ENCODE data around the gene DYNC2LI1.

Gene DYNC2LI1

GRCh38 chr2:43814711-43815110, 40.9 kb downstream of the DYNC2LI1 start:
- TF ChIP-seq ZNF274 (IDR thresholded peaks at IDR 0.05; ENCODE audit: low read depth, low read length) = no peak
- H3K4me3 ChIP-seq (ENCODE audit: low read length) = no peak overlapping the region

- no peak overlapping the region for H3K4me3 ChIP-seq (ENCODE audit: low read length)
- TF ChIP-seq ZNF274 (IDR thresholded peaks at IDR 0.05; ENCODE audit: low read depth, low read length) = no peak
Observed at GRCh38 chr2:43818761-43819160, 44.9 kb downstream of the DYNC2LI1 start.

GRCh38 chr2:43819491-43820163, 45.8 kb downstream of the DYNC2LI1 start:
- TF ChIP-seq ZNF274 (IDR thresholded peaks at IDR 0.05; ENCODE audit: low read depth, low read length) = no peak
- no peak overlapping the region for H3K4me3 ChIP-seq (ENCODE audit: low read length)

GRCh38 chr2:43822839-43823238, 49.0 kb downstream of the DYNC2LI1 start:
- no peak for TF ChIP-seq ZNF274 (IDR thresholded peaks at IDR 0.05; ENCODE audit: low read depth, low read length)
- no peak overlapping the region for H3K4me3 ChIP-seq (ENCODE audit: low read length)

GRCh38 chr2:43823751-43824150, 49.9 kb downstream of the DYNC2LI1 start:
- H3K4me3 ChIP-seq (ENCODE audit: low read length) = no peak overlapping the region
- no peak for TF ChIP-seq ZNF274 (IDR thresholded peaks at IDR 0.05; ENCODE audit: low read depth, low read length)

GRCh38 chr2:43824512-43824911, 50.7 kb downstream of the DYNC2LI1 start:
- TF ChIP-seq ZNF274 (IDR thresholded peaks at IDR 0.05; ENCODE audit: low read depth, low read length) = no peak

GRCh38 chr2:43824951-43825493, 51.2 kb downstream of the DYNC2LI1 start:
- no peak overlapping the region for H3K4me3 ChIP-seq (ENCODE audit: low read length)
- no peak for TF ChIP-seq ZNF274 (IDR thresholded peaks at IDR 0.05; ENCODE audit: low read depth, low read length)

More at GRCh38 chr2:43824512-43824911, 50.7 kb downstream of the DYNC2LI1 start:
- no peak overlapping the region for H3K4me3 ChIP-seq (ENCODE audit: low read length)

- no peak for TF ChIP-seq ZNF274 (IDR thresholded peaks at IDR 0.05; ENCODE audit: low read depth, low read length)
Observed at GRCh38 chr2:43825841-43826240, 52.0 kb downstream of the DYNC2LI1 start.

GRCh38 chr2:43826305-43827250, 52.7 kb downstream of the DYNC2LI1 start:
- no peak for TF ChIP-seq ZNF274 (IDR thresholded peaks at IDR 0.05; ENCODE audit: low read depth, low read length)
- no peak overlapping the region for H3K4me3 ChIP-seq (ENCODE audit: low read length)

More at GRCh38 chr2:43825841-43826240, 52.0 kb downstream of the DYNC2LI1 start:
- H3K4me3 ChIP-seq (ENCODE audit: low read length) = no peak overlapping the region

- TF ChIP-seq ZNF274 (IDR thresholded peaks at IDR 0.05; ENCODE audit: low read depth, low read length) = no peak
- H3K4me3 ChIP-seq (ENCODE audit: low read length) = no peak overlapping the region
Observed at GRCh38 chr2:43831543-43832294, 57.9 kb downstream of the DYNC2LI1 start.

- no peak for TF ChIP-seq ZNF274 (IDR thresholded peaks at IDR 0.05; ENCODE audit: low read depth, low read length)
- no peak overlapping the region for H3K4me3 ChIP-seq (ENCODE audit: low read length)
Observed at GRCh38 chr2:43832457-43832856, 58.6 kb downstream of the DYNC2LI1 start.

- no peak for TF ChIP-seq ZNF274 (IDR thresholded peaks at IDR 0.05; ENCODE audit: low read depth, low read length)
Observed at GRCh38 chr2:43837033-43837432, 63.2 kb downstream of the DYNC2LI1 start.

GRCh38 chr2:43837831-43838559, 64.2 kb downstream of the DYNC2LI1 start:
- no peak overlapping the region for H3K4me3 ChIP-seq (ENCODE audit: low read length)

More at GRCh38 chr2:43837033-43837432, 63.2 kb downstream of the DYNC2LI1 start:
- H3K4me3 ChIP-seq (ENCODE audit: low read length) = no peak overlapping the region

More at GRCh38 chr2:43837831-43838559, 64.2 kb downstream of the DYNC2LI1 start:
- no peak for TF ChIP-seq ZNF274 (IDR thresholded peaks at IDR 0.05; ENCODE audit: low read depth, low read length)
